GM18873 (cell line): ENCODE results near the gene PEX10.
"Not testable (repeated sequence)": the region's sequence is repeated elsewhere in the genome, so short reads cannot be mapped to it uniquely, and the experiment has no call there.

Experiments used
- ATAC-seq: cut with Tn5 transposase; IDR thresholded peaks from one replicate; pipeline ENCODE4 v1.9.1; 2021; ENCODE audit warnings: mild to moderate bottlenecking, moderate library complexity, moderate number of reproducible peaks; ENCODE audit not compliant: unreplicated experiment, low FRiP score

PEX10 gene

GRCh38 chr1:2443277-2444137, 31.1 kb upstream of the PEX10 start:
- no peak for ATAC-seq

GRCh38 chr1:2442661-2443060, 30.3 kb upstream of the PEX10 start:
- no peak for ATAC-seq

DNA sequence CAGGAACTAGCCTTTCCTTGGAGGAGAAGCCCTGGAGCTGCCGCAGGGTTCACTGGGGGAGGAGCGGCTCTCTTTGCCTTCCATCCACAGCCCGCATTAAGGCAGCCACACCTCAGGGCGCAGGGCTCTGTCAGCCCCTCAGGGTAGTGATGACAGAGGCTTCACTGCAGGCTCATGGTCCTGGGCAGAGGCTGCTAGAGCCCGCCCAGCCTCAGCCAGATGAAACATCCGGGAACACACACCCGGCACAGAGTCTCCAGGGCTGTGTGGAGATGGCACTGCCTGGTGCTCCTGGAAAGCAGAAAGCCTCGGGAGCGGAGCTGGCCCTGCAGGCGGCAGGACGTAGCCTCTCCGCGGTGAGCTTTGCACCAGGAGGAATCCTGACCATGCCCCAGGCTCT, 29.4 kb upstream of the PEX10 start:
- ATAC-seq, result no peak

GRCh38 chr1:2440346-2440745, 28.0 kb upstream of the PEX10 start:
- not testable (repeated sequence) for ATAC-seq

- ATAC-seq, result no peak
Observed at GRCh38 chr1:2439369-2439768, 27.0 kb upstream of the PEX10 start.

DNA sequence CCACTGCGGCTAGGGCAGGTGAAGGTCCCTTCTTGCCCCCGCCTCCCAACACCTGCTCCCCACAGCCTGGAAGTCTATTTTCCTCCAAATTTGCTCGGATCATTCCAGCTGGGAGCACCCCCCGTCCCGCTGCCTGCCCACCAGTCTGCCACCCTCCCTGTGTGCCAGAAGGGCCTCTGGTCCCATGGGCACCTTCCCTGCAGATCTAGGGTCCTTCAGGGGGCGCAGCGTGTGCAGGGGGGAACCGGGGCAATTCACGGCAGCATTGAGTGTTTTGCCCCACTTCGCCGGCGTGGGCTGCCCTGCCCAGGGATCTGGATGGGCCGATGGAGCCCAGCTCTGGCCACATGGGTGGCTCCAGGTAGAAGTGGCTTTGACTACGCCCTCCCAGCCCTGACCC, 26.3 kb upstream of the PEX10 start:
- no peak for ATAC-seq

DNA sequence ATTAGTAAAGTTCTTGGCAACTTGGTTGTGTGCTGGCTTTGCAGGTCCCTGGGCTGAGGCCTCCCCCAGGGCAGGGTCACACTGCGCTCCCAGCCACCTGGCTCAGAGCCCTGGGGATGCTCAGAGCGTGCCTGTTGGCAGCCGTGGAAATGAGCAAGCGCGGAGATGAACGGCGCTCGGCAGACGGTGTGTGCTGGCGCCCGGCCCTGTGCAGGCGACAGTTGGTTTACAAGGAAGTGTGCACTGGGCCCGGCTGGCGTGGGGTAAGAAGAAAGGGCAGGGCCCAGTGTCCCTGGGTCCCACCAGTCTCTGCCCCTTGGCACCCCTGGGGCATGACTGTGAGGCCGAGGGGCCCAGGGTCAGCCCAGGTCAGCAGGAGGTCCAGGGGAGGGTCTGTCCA, 25.7 kb upstream of the PEX10 start:
- ATAC-seq, result no peak

- ATAC-seq, result no peak
Observed at GRCh38 chr1:2437617-2438016, 25.3 kb upstream of the PEX10 start.

DNA sequence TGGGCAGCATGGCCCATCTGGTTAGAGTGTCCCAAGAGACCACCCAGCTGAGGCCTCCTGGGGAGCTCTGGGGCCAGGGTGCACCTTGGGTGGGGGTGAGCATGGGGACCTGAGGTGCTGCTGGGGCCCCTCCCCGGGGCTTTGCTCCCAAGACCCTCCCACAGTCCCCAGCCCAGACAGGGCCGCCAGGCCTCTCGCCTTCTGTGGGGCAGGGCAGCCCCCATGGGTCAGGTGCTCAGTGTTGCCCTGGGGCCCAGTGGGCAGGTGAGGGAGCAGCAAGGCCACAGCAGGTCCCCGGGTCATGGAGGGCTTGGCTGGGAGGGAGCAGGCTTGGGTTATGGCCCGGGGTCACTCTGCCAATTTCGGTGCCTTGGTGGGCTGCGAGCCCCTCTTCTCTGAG, 24.5 kb upstream of the PEX10 start:
- ATAC-seq, result no peak

DNA sequence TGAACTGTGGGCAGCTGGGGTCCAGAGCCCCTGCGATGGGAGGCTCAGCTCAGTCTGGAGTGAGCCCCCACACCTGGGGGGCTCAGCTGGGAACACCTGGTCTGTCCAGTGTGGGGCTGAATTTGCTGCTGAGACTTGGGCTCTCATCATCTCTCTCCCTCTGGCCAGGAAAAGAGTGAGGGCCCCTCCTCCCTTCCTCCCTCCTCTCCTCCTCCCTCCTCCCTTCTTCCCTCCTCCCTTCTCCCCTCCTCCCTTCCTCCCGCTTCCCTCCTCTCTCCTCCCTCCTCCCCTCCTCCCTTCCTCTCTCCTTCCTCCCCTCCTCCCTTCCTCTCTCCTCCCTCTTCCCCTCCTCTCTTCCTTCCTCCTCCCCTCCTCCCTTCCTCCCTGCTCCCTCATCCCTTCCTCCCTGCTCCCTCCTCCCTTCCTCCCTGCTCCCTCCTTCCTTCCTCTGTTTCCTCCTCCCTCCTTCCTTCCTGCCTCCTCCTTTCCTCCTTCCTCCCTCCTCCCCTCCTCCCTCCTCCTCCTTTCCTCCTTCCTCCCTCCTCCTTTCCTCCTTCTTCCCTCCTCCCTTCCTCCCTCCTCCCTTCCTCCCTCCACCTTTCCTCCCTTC, 23.5 kb upstream of the PEX10 start:
- no peak for ATAC-seq

DNA sequence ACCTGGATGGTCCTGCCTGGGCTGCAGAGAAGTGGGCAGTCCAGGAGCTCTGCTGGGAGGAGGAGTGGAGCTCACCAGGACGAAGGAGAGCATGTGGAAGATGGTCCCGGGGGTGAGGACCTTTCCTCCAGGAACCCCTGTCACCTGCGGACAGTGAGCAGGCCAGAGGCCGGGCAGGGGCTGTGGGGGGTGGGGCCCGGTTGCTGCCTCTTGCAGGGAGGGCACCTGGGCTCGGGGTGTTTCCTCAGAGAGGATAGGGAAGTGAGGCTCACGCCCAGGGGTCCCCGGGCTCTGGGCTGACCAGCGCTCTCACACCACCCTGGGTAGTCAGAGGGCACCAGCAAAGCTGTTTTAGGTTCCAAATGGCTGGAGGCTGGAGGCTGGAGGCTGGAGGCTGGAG, 22.7 kb upstream of the PEX10 start:
- ATAC-seq, result no peak

DNA sequence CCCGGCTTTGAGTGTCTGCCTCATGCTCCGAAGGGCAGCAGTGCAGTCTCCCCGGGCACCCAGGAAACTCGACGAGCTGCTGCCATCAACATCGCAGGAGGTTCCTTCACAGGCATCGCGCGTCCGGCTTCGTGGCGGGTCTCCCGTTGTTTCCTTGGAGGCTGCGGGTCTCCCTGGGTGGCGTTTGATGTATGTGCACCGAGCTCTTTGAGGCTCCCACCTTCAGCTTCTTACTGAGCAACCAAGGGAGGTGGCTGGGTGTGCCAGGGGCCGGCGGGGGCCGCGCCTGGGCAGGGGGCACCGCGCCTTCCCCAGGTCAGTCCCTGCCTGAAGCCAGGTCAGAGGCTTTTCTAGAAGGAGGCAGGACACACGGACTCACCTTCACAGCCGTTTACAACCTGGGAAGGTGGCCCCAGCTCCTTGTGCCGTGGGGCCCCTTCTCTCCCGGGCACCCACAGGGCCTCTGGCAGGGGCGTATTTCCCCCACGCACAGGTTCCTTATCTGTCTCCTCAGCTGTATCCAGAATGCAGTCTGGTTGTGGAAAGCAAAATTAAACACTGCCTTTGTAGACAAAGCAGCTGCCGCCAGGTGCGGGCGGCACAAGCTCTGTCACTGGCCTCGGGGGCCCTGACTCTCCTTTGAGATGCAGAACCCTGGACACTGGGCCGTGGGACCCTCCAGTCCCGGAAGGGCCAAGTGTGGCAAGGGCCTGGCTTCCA, 21.7 kb upstream of the PEX10 start:
- ATAC-seq, result no peak

DNA sequence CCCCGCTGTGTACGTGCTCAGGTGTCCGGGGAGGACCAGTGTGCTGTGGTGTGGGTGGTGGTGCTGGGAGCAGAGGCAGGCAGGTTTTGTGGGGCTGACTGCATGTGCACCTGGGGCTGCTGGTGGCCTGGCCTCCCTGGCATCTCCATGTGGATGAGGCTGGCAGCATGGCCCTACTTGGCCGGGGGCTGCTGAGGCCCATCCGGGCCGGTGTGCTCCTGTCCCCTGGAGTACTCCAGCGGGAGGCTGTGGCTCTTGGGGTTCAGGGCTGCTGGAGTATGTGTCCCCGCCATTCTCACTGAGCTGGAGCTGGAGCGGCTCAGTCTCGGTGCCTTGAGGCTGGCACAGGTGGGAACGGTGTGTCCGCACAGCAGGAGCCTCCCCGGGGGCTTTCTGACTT, 20.8 kb upstream of the PEX10 start:
- ATAC-seq, result no peak

- ATAC-seq, result no peak
Observed at GRCh38 chr1:2432441-2432844, 20.1 kb upstream of the PEX10 start.

GRCh38 chr1:2431518-2431917, 19.2 kb upstream of the PEX10 start:
- no peak for ATAC-seq

DNA sequence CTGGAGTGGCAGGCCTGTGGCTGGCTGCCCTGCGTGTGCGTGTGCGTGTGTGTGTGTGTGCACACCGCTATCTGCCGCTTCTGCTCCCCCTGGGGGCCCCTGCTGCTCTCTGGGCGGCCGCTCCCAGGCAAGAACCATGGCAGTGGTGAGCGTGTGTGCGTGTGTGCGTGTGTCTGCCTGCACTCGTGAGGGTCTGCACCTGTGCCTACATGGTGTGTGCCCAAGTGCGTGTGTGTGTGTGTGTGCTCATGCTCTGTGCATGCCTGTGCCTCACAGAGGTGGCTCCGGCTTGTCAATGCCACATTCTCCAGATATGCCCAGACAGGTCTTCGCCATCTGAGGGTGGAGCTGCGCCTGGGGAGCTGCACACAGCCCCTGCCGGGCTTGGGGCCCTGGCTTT, 18.7 kb upstream of the PEX10 start:
- no peak for ATAC-seq

- ATAC-seq, result no peak
Observed at GRCh38 chr1:2430592-2430973, 18.2 kb upstream of the PEX10 start.

GRCh38 chr1:2429780-2430591, 17.6 kb upstream of the PEX10 start:
- no peak for ATAC-seq

GRCh38 chr1:2428490-2428889, 16.1 kb upstream of the PEX10 start:
- no peak for ATAC-seq

DNA sequence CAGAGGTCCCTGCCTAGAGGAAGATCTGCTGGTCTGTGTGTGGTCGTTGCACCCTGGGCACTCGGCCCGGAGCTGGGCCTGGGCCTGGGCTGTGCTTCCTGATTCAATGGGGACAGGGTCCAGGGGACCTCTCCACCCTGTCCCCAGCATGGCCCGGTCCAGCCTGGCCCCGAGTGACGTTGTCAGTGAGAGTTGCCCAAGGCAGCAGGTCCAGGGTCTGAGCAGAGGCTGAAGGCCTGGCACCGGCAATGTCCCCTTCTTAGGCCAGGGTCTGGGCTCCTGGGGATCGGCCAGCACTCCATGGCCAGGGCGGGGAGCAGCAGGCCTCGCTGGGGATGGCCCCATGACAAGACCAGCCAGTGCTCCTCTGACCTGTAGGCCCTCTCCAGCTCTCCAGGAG, 15.6 kb upstream of the PEX10 start:
- no peak for ATAC-seq

DNA sequence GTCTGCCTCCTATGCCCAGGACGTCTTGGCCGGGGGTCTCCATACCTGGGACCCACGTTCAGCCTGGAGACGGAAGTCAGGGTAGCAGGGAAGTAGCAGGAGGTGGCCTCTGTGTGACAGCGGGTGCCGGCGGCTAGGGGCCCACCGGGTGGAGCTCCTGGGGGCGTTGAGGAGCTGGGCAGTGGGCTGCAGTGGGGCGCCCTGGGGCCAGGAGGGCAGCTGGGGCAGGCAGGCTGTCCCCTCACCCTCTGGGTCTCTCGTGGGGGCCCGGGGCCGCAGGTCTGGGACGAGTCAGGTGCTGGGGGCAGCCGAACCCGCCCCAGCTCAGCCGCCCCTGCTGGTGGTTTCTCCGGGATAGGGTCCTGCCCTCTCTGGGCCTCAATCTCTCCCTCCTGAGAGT, 14.7 kb upstream of the PEX10 start:
- no peak for ATAC-seq
